HepG2 (cell line): Measurements from ENCODE around the gene UNG.

ENCODE experiments used
- ESRRA ChIP-seq: sonication (generic); formaldehyde crosslinking; IDR thresholded peaks from 2 replicates; pipeline ENCODE4 v1.5.1; 2020; ENCODE audit warnings: mild to moderate bottlenecking, low read depth, missing genetic modification reagents
- TF ChIP-seq, protein P1 (sequence below): sonication (generic); formaldehyde crosslinking; IDR thresholded peaks from 2 replicates; pipeline ENCODE4 v1.5.0; 2020; ENCODE audit warnings: mild to moderate bottlenecking, missing genetic modification reagents, moderate library complexity

- no peak for TF ChIP-seq ESRRA (CRISPR knock-in tag)
- TF ChIP-seq, protein P1, sequence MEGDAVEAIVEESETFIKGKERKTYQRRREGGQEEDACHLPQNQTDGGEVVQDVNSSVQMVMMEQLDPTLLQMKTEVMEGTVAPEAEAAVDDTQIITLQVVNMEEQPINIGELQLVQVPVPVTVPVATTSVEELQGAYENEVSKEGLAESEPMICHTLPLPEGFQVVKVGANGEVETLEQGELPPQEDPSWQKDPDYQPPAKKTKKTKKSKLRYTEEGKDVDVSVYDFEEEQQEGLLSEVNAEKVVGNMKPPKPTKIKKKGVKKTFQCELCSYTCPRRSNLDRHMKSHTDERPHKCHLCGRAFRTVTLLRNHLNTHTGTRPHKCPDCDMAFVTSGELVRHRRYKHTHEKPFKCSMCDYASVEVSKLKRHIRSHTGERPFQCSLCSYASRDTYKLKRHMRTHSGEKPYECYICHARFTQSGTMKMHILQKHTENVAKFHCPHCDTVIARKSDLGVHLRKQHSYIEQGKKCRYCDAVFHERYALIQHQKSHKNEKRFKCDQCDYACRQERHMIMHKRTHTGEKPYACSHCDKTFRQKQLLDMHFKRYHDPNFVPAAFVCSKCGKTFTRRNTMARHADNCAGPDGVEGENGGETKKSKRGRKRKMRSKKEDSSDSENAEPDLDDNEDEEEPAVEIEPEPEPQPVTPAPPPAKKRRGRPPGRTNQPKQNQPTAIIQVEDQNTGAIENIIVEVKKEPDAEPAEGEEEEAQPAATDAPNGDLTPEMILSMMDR (CRISPR knock-in tag) = no peak
Observed at GRCh38 chr12:109057376-109057775, 40.0 kb upstream of the UNG start.
